K562 (cell line): ENCODE data around the gene CACNA1A. TPM values are rescaled to one million over a fixed set of nuclear protein-coding genes. Genes with fewer than 3 reads are reported as not detected.

Experiments
- AFF1 ChIP-seq, 2 experiments: fragments of 450-650 bp; IDR thresholded peaks; 2 replicates each; pipeline ENCODE4 v1.6.1; 2018; ENCODE audit warnings: mild to moderate bottlenecking in 2 of 2, low read depth in 1 of 2; ENCODE audit not compliant: partially characterized antibody in 2 of 2
- ARID3A ChIP-seq: IDR thresholded peaks from 2 replicates; pipeline ENCODE4 v1.6.1; 2012; ENCODE audit warnings: low read depth, low read length, improper control_type of control experiment, borderline replicate concordance
- DEAF1 ChIP-seq: fragments of 450-650 bp; formaldehyde crosslinking; IDR thresholded peaks from 2 replicates; pipeline ENCODE4 v1.4.0; 2020; ENCODE audit warnings: mild to moderate bottlenecking, moderate library complexity
- MED1 ChIP-seq: sonication (generic); formaldehyde crosslinking; IDR thresholded peaks from 2 replicates; pipeline ENCODE4 v1.8.1; 2023; ENCODE audit warnings: missing genetic modification reagents, borderline replicate concordance
- OTX1 ChIP-seq: fragments of 450-650 bp; formaldehyde crosslinking; IDR thresholded peaks from 2 replicates; pipeline ENCODE4 v1.4.0; 2022; ENCODE audit warnings: mild to moderate bottlenecking
- RERE ChIP-seq: sonication (generic); formaldehyde crosslinking; IDR thresholded peaks from 2 replicates; pipeline ENCODE4 v1.8.0; 2023; ENCODE audit warnings: missing genetic modification reagents, mild to moderate bottlenecking, borderline replicate concordance
- SMARCA5 ChIP-seq: fragments of 450-650 bp; IDR thresholded peaks from 2 replicates; pipeline ENCODE4 v1.6.1; 2016
- SNAPC5 ChIP-seq: fragments of 250-450 bp; sonication (Bioruptor Pico); IDR thresholded peaks from 2 replicates; pipeline ENCODE4 v1.8.0; 2021; ENCODE audit warnings: moderate library complexity, mild to moderate bottlenecking, inconsistent platforms
- TFAM ChIP-seq: fragments of 250-450 bp; sonication (Bioruptor Pico); conservative IDR thresholded peaks from 2 replicates; pipeline ENCODE4 v1.5.0; 2021; ENCODE audit warnings: mild to moderate bottlenecking, moderate library complexity
- TSC22D4 ChIP-seq: fragments of 450-650 bp; IDR thresholded peaks from 2 replicates; pipeline ENCODE4 v1.6.1; 2016; ENCODE audit warnings: missing genetic modification characterization, missing biosample characterization, control low read depth
- ZNF263 ChIP-seq: sonication (generic); formaldehyde crosslinking; IDR thresholded peaks from 2 replicates; pipeline ENCODE4 v1.8.0; 2022; ENCODE audit warnings: mild to moderate bottlenecking, missing genetic modification reagents, borderline replicate concordance
- ZNF699 ChIP-seq: fragments of 250-450 bp; sonication (Bioruptor Pico); IDR thresholded peaks from 2 replicates; pipeline ENCODE4 v1.8.0; 2021; ENCODE audit warnings: mild to moderate bottlenecking, moderate library complexity; ENCODE audit not compliant: insufficient replicate concordance
- polyA plus RNA-seq, 8 experiments: library from polyadenylated mRNA; depleted of rRNA in 4 of 8; stranded (reverse) in 5 of 8; unstranded in 3 of 8; fragments of >200 nt; fragmentation: Nextera tagmentation in 2 of 8; fragmentation: Illumina TruSeq in 1 of 8; extraction: Ambion mirVana in 2 of 8; extraction: Trizol in 1 of 8; gene quantifications; 2 replicates each; pipeline versions ENCODE4 v1.2.1 to v1.2.3, GENCODE V29; 2011 to 2014; ENCODE audit warnings: inconsistent platforms in 1 of 8, missing spikeins in 1 of 8
- total RNA-seq, 7 experiments: library from RNA; depleted of rRNA in 6 of 7; stranded (reverse); fragments of >200 nt in 6 of 7; fragmentation: Illumina TruSeq in 2 of 7; extraction: Trizol in 2 of 7; gene quantifications; 2 replicates each; pipeline versions ENCODE4 v1.2.1 to v1.2.3, GENCODE V29; 2011 to 2021; ENCODE audit warnings: low replicate concordance in 1 of 7

The CACNA1A gene
- total and polyA plus RNA-seq, 9 of the 15 experiments (the other 6 are each of a cell fraction or from before 2014, with no cell fraction given): 0.03 to 0.20 (median 0.09) TPM; not detected in 1

- no peak for TF ChIP-seq RERE (CRISPR knock-in tag)
- TF ChIP-seq TFAM (CRISPR knock-in tag): no peak
- no peak for TF ChIP-seq SNAPC5 (CRISPR knock-in tag)
- TF ChIP-seq OTX1 (CRISPR knock-in tag): no peak
- TF ChIP-seq MED1 (CRISPR knock-in tag): no peak
- no peak for TF ChIP-seq DEAF1 (CRISPR knock-in tag)
- no peak for TF ChIP-seq TSC22D4 (tag)
- TF ChIP-seq ZNF699: no peak
- peak in 1 of 2 experiments; percentile 25 for TF ChIP-seq AFF1 (IDR thresholded peaks at IDR 0.05; ENCODE audit: low read depth in 1 of 2, partially characterized antibody in 2 of 2)
- TF ChIP-seq ARID3A: no peak
- TF ChIP-seq ZNF263: peak; percentile 95
- TF ChIP-seq SMARCA5: no peak
Measured at GRCh38 chr19:13164343-13165161, 341.7 kb downstream of the CACNA1A start (continued).
